GM23338 (cell line): ENCODE data around the gene EPO. TPM values are rescaled to one million over a fixed set of nuclear protein-coding genes. Genes with fewer than 3 reads are reported as not detected.

Source experiments
- ATAC-seq: fragments of 200-7000 bp; cut with Tn5 transposase; 3 replicates; pipeline ENCODE4 v1.9.1; 2020
- DNase-seq: peaks from one replicate; pipeline ENCODE4 v3.0.0-alpha.2; 2015; ENCODE audit warnings: low spot score
- H2AFZ ChIP-seq: fragments of 200-600 bp; sonication (generic); 2 replicates; pipeline ENCODE4 v1.8.0; 2016; ENCODE audit warnings: antibody characterized with exemption, mild to moderate bottlenecking, moderate library complexity
- H3F3A ChIP-seq: fragments of 200-600 bp; sonication (generic); replicated peaks from 2 replicates; pipeline ENCODE4 v1.8.0; 2017; ENCODE audit warnings: antibody characterized with exemption, mixed run types, low read depth
- H3K27ac ChIP-seq: fragments of 200-600 bp; sonication (generic); 2 replicates; pipeline ENCODE4 v1.6.1; 2016; ENCODE audit warnings: low read depth
- H3K27me3 ChIP-seq: fragments of 200-600 bp; sonication (generic); 2 replicates; pipeline ENCODE4 v1.8.0; 2016; ENCODE audit warnings: mild to moderate bottlenecking, mixed run types, moderate library complexity; ENCODE audit not compliant: insufficient read depth
- H3K36me3 ChIP-seq: fragments of 200-600 bp; sonication (generic); 2 replicates; pipeline ENCODE4 v1.8.0; 2016; ENCODE audit warnings: mild to moderate bottlenecking; ENCODE audit not compliant: insufficient read depth
- H3K4me1 ChIP-seq: fragments of 200-600 bp; sonication (generic); 2 replicates; pipeline ENCODE4 v1.8.0; 2016; ENCODE audit warnings: mild to moderate bottlenecking, moderate library complexity; ENCODE audit not compliant: insufficient read depth
- H3K4me2 ChIP-seq: fragments of 200-600 bp; sonication (generic); 2 replicates; pipeline ENCODE4 v1.7.1; 2017; ENCODE audit warnings: mixed run types
- H3K4me3 ChIP-seq: fragments of 200-600 bp; sonication (generic); 2 replicates; pipeline ENCODE4 v1.6.1; 2016; ENCODE audit warnings: mixed run types
- H3K79me2 ChIP-seq: fragments of 200-600 bp; sonication (generic); replicated peaks from 2 replicates; pipeline ENCODE4 v1.8.0; 2017; ENCODE audit warnings: mild to moderate bottlenecking; ENCODE audit not compliant: insufficient read depth
- H3K9me2 ChIP-seq: fragments of 200-600 bp; sonication (generic); 2 replicates; pipeline ENCODE4 v1.8.0; 2017; ENCODE audit not compliant: insufficient read depth
- H4K20me1 ChIP-seq: fragments of 200-600 bp; sonication (generic); replicated peaks from 2 replicates; pipeline ENCODE4 v1.8.0; 2017; ENCODE audit warnings: mild to moderate bottlenecking; ENCODE audit not compliant: insufficient read depth
- H3K27ac Mint-ChIP-seq: 2 replicates; pipeline ENCODE4 v1.8.0; 2020; ENCODE audit warnings: inconsistent platforms, mild to moderate bottlenecking, moderate library complexity, mixed read lengths
- H3K27me3 Mint-ChIP-seq: 3 replicates; pipeline ENCODE4 v1.8.0; 2022; ENCODE audit warnings: low read depth, mild to moderate bottlenecking, moderate library complexity, mixed read lengths, inconsistent platforms; ENCODE audit not compliant: insufficient read depth, poor library complexity
- H3K36me3 Mint-ChIP-seq: 3 replicates; pipeline ENCODE4 v1.8.0; 2021; ENCODE audit warnings: low read depth, mild to moderate bottlenecking, inconsistent platforms, moderate library complexity, mixed read lengths
- H3K4me1 Mint-ChIP-seq: 3 replicates; pipeline ENCODE4 v1.8.0; 2020; ENCODE audit warnings: mild to moderate bottlenecking, inconsistent platforms, mixed read lengths
- H3K4me3 Mint-ChIP-seq: 3 replicates; pipeline ENCODE4 v1.8.0; 2021; ENCODE audit warnings: moderate library complexity, mild to moderate bottlenecking, inconsistent platforms, mixed read lengths
- H3K9me3 Mint-ChIP-seq: 3 replicates; pipeline ENCODE4 v1.8.0; 2020; ENCODE audit warnings: moderate library complexity, mild to moderate bottlenecking, inconsistent platforms, mixed read lengths
- CREB1 ChIP-seq: fragments of 250-450 bp; sonication (Bioruptor Pico); IDR thresholded peaks from 2 replicates; pipeline ENCODE4 v1.5.0; 2020; ENCODE audit warnings: low read depth, mild to moderate bottlenecking, moderate library complexity
- CTCF ChIP-seq, 2 experiments: fragments of 200-600 bp in 1 of 2; sonication (generic) in 1 of 2; conservative IDR thresholded peaks; 2 replicates each; pipeline versions ENCODE4 v1.5.1 to v1.6.1; 2016 to 2017; ENCODE audit warnings: antibody characterized with exemption in 2 of 2, low read depth in 2 of 2, mild to moderate bottlenecking in 2 of 2, moderate library complexity in 1 of 2
- ETS1 ChIP-seq: IDR thresholded peaks from 2 replicates; pipeline ENCODE4 v1.6.1; 2016; ENCODE audit warnings: antibody characterized with exemption
- EZH2phosphoT487 ChIP-seq: fragments of 200-600 bp; sonication (generic); IDR thresholded peaks from one replicate; pipeline ENCODE4 v1.8.1; 2018; ENCODE audit warnings: antibody characterized with exemption; ENCODE audit not compliant: unreplicated experiment
- JUNB ChIP-seq: IDR thresholded peaks from one replicate; pipeline ENCODE4 v1.6.1; 2016; ENCODE audit warnings: antibody characterized with exemption; ENCODE audit not compliant: unreplicated experiment
- NANOG ChIP-seq: IDR thresholded peaks from 2 replicates; pipeline ENCODE4 v1.6.1; 2016; ENCODE audit warnings: antibody characterized with exemption, borderline replicate concordance
- POLR2AphosphoS5 ChIP-seq: IDR thresholded peaks from 2 replicates; pipeline ENCODE4 v1.6.1; 2016; ENCODE audit warnings: antibody characterized with exemption, low read depth
- REST ChIP-seq: IDR thresholded peaks from one replicate; pipeline ENCODE4 v1.6.1; 2018; ENCODE audit warnings: antibody characterized with exemption; ENCODE audit not compliant: unreplicated experiment
- STAT1 ChIP-seq: IDR thresholded peaks from one replicate; pipeline ENCODE4 v1.6.1; 2016; ENCODE audit warnings: antibody characterized with exemption; ENCODE audit not compliant: unreplicated experiment
- ZNF114 ChIP-seq: fragments of 250-450 bp; sonication (Bioruptor Pico); IDR thresholded peaks from 2 replicates; pipeline ENCODE4 v1.5.0; 2020; ENCODE audit warnings: mild to moderate bottlenecking, moderate library complexity
- polyA plus RNA-seq: library from polyadenylated mRNA; unstranded; fragments of >200 nt; fragmentation: Nextera tagmentation; extraction: Ambion mirVana; gene quantifications from 2 replicates; pipeline ENCODE4 v1.2.1, GENCODE V29; 2016
- total RNA-seq: library from RNA; depleted of rRNA; stranded (reverse); fragments of >200 nt; shearing (Covaris generic); gene quantifications from 2 replicates; pipeline ENCODE4 v1.2.3, GENCODE V29; 2014

The EPO gene
- total and polyA plus RNA-seq, 2 experiments from 2014 or later = 1.0 TPM; not detected in 1

GRCh38 chr7:100726996-100727761 lies 6.9 kb downstream of the EPO start (continued):
- TF ChIP-seq REST = no peak
- TF ChIP-seq ETS1 = no peak
- no peak for TF ChIP-seq NANOG
- TF ChIP-seq EZH2phosphoT487 = no peak
- TF ChIP-seq CREB1 (CRISPR knock-in tag) = no peak
- no peak for TF ChIP-seq STAT1
- TF ChIP-seq JUNB = no peak
- TF ChIP-seq ZNF114 (CRISPR knock-in tag) = no peak
- TF ChIP-seq CTCF (conservative IDR thresholded peaks at IDR 0.05; ENCODE audit: low read depth in 2 of 2) = no peak

- Histone ChIP-seq H3K27ac (no peak overlapping the region), H3F3A (no peaks in the 10 kb centered on the region), H3K36me3 (no peaks in the 10 kb centered on the region), H3K79me2 (no peaks in the 10 kb centered on the region), H3K4me2 (no peak overlapping the region), H3K27me3 (no peaks in the 10 kb centered on the region), H3K4me3 (no peak overlapping the region), H4K20me1 (no peaks in the 10 kb centered on the region), H3K4me1 (no peaks in the 10 kb centered on the region), H3K9me2 (no peaks in the 10 kb centered on the region), H2AFZ (no peak overlapping the region)
- DNase-seq (no peak), ATAC-seq (no peak)
- H3K9me3 Mint-ChIP-seq = no peaks in the 10 kb centered on the region; the same call in 2 of the 3 replicates
- H3K4me3 Mint-ChIP-seq = no peak overlapping the region
- H3K27ac Mint-ChIP-seq = no peak overlapping the region
- peaks cover 2% of the 10 kb centered on the region; the same call in 2 of the 3 replicates for H3K4me1 Mint-ChIP-seq
- H3K27me3 Mint-ChIP-seq = peaks cover 10% of the 10 kb centered on the region
- H3K36me3 Mint-ChIP-seq = no peaks in the 10 kb centered on the region
- TF ChIP-seq JUNB (no peak), POLR2AphosphoS5 (no peak), STAT1 (no peak)
Observed at GRCh38 chr7:100728196-100728595, 7.9 kb downstream of the EPO start.
